Caki2 (cell line): ENCODE results near the gene ACTL7B. TPM values are rescaled to one million over a fixed set of nuclear protein-coding genes. Genes with fewer than 3 reads are reported as not detected.
A peak's percentile ranks its signal among the peaks of the same experiment; 100 is the strongest.
"Not testable (repeated sequence)": the region's sequence is repeated elsewhere in the genome, so short reads cannot be mapped to it uniquely, and the experiment has no call there.

ENCODE experiments used
- DNase-seq: peaks from one replicate; pipeline ENCODE4 v3.0.0-alpha.2; 2015; ENCODE audit warnings: low read depth
- in situ Hi-C: cut with HindIII; loops from 2 replicates; pipeline ENCODE4 v1.10.0; 2016; ENCODE audit warnings: low sequenced_read_pairs, low pct_unique_long_range_greater_than_20kb, mixed read lengths
- total RNA-seq: library from RNA; depleted of rRNA; stranded (reverse); fragments of >200 nt; shearing (Covaris generic); gene quantifications from 2 replicates; pipeline ENCODE4 v1.2.3, GENCODE V29; 2014; ENCODE audit warnings: low replicate concordance; rRNA removed

The ACTL7B gene, protein sequence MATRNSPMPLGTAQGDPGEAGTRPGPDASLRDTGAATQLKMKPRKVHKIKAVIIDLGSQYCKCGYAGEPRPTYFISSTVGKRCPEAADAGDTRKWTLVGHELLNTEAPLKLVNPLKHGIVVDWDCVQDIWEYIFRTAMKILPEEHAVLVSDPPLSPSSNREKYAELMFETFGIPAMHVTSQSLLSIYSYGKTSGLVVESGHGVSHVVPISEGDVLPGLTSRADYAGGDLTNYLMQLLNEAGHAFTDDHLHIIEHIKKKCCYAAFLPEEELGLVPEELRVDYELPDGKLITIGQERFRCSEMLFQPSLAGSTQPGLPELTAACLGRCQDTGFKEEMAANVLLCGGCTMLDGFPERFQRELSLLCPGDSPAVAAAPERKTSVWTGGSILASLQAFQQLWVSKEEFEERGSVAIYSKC
- not detected in 2 replicates for total RNA-seq

DNA sequence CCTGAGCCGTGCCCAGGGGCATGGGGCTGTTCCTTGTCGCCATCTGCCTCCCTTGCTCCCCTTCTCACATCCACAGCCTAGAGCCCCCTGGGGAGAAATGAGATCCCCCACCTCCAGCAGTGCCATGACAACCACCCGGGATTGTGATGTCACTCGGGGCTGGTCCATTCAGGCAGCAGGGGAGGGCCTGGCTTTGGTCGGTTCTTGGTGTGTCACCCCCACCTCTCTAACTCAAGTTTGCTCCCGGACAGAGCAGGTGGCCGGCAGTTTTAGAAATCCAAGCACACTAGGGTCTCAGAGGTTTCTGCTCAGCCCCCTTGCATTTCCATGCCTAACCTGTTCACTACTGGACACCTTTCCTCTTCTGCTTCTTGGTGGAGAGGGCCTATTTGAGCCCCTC is at the start of gene ACTL7B:
Gene ACTL7B, minus strand, starts transcription at position 99 of the 400 bp plus-strand sequence. Its CDS starts 56 bp downstream, at position 43.
- in situ Hi-C loops, result no loop called here
- no peak for DNase-seq

DNA sequence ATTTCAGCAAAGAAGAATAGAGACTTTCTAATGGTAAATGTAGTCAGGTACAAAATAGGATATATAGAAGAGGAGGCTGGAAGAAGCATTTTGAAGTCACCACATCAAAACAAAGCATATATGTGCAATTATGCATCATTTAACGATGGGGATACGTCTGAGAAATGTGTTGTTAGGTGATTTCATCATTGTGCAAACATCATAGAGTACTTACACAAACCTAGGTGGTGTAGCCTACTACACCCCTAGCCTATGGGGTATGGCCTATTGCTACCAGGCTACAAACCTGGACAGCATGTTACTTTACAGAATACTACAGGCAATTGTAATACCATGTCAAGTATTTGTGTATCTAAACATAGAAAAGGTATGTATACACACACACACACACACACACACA is 49.7 kb upstream of the ACTL7B start:
- in situ Hi-C loops, result no loop called here

DNA sequence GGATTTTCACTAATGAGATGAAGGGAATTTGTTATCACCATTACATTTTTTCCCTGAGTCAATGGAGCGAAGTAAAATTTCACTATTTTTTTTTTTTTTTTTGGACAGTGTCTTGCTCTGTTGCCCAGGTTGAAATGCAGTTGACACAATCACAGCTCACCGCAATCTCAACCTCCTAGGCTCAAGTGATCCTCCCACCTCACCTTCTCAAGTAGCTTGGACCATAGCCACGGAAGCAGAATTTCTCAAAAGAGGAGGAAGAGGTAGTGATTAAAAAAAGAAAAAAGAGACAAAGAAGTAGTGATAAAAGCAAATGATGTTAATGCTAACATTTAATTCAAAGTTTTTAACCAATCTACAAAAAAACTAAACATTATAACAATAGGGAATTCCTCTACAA is 48.4 kb upstream of the ACTL7B start:
- no peak for DNase-seq

More for the DNA sequence above, 49.7 kb upstream of the ACTL7B start:
- DNase-seq, result no peak

DNA sequence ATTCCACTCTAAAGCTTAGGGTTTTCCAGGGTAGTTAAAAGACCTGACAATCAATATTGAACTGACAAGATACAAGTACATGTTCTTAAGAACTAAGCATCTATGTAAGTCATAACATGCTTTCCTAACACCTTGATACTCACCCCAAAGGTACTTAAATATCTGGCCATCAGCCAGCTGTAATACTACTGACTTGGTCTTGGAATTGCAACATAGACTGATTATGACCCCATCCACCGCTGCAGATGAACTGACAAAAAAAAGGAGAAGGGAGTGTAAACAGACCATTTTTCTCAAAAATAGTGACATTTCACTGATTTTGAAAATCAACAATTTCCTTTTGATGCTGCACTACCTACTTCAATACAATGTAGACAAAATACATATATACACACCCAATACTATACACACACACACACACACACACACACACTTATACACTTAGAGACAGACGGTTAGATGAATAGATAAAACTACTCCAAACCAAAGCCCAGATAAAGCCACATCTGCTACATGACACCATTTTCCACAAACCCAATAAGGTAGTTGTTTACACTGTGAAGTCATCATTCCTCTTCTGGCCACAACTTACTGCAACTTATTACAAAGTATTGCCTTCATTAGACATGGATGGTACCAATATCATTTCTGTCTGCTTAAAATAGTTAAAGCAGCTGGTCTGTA is 47.8 kb upstream of the ACTL7B start:
- DNase-seq, result no peak
- in situ Hi-C loops, result no loop called here

More for the DNA sequence above, 48.4 kb upstream of the ACTL7B start:
- in situ Hi-C loops, result no loop called here

DNA sequence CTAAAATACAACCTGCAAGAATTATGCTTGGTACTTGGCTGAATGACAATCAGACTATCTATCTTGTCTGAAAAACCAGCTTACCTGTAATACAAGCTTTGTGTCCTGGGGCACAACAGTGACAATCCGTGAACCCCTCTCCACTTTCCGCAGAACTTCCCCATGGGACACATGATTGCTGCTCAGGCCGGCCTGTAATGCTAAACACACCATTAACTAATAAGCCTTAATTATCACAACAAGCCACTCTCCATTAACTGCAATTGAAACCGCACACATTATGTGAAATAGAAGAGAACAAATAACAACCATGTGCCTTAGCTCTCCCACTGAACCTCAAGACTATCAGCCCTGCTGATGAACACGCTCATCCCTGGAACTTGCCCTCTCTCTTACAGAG is 44.4 kb upstream of the ACTL7B start:
- DNase-seq, result no peak
- in situ Hi-C loops, result no loop called here

DNA sequence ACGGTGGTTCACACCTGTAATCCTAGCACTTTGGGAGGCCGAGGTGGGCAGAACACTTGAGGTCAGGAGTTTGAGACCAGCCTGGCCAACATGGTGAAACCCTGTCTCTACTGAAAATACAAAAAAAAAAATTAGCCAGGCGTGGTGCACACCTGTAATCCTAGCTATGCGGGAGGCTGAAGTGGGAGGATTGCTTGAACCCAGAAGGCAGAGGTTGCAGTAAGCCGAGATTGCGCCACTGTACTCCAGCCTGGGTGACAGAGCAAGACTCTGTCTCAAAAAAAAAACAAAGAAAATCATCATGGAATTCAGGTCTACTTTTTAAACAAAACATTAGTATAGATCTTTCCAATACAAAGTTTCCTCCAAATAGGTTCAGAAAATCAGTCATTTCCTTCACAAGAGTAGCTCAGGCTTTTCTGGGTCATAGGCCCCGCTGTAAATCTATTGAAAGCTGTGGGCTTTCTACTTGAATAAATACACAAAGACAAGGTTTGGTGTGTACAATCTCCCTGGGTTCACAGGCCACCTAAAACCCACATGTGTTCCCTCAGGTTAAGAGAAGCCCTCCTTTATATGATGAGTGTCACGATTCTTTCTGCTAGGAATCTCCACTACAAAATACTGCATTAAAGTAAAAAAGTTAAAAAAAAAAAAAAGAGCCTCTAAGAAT is 43.4 kb upstream of the ACTL7B start:
- in situ Hi-C loops, DNase-seq: not testable (repeated sequence)

DNA sequence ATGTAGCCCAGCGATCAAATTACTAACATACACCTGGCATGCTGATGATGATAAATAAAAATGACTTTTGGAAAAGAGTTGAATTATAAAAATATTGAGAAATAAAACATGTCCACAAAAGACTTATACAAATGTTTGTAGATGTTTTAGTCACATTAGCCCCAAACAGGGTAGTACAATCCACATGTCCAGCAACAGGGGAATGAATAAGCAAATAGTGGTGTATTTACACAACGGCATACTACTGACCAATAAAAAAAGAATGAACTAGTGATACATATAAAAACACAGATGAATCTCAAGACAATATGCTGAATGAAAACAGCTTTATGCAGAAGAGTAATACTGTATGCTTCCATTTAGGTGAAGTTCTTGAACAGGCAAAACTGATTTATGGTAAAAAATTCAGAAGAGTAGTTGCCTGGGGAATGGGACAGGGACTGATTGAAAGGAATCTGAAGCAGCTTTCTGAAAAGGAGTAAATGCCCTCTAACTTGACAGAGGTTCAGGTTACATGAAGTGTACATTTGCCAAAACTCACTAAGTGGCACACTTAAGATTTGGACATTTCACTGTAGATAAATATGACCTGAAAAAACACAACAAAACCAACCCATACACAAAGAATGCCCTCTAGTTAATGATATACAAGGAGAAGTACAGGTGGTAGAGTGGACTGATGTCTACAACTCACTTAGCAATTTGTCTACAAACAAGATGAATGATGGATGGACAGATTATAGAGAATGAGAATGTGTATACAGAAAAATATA is 41.7 kb upstream of the ACTL7B start:
- no peak for DNase-seq
- in situ Hi-C loops, result no loop called here

DNA sequence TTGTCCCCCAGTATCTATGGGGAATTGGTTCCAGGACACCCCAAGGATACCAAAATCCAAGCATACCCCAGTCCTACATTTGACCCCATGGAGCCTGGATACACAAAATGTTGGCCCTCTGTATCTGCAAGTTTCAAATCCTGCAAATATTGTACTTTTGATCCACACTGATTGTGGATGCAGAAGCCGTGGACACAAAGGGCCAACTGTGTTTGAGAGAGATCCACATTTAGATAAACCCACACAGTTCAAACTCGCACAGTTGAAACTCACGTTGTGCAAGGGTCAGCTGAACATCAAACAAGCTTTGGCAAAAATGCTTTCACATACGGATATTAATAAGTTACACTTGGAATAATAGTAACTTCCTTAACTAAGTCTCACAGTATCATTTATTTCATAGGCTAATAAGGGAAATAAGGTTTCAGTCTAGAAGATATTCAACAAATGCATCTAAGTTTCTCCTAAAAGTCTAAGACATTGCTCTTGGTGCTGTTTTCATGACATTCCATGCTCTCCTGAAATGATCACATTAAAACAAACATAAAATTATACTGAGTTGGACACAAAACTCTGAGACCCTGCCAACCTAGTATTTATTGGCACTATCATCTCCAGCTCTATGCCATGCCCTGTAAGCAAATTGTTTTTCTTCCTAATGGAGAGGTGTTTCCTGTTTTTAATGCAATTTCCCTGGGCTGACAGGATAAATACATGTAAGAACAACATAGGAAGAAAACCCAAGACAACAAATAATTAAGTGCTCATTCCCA is 38.6 kb upstream of the ACTL7B start:
- no peak for DNase-seq
- in situ Hi-C loops, result no loop called here

DNA sequence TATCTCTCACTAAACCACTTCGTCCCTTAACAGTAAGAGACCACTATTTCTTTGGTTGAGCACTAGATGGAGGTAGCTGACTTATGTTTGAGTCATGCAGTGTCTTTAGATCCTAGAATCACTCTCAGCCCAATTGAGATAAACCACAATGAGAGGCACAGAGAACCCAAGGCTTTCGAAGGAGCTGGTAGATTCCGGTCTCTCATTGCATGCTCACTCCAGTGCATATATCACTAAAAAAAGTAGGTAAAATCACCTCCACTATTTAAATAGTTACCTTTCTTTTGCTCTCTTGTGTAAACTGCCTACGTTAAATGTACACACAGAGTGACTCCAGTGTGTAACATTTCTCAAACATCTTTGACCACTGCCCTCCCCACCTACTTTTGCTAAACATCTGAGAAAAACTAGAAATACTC is 33.9 kb upstream of the ACTL7B start:
- in situ Hi-C loops, result no loop called here
- peak; percentile 6 for DNase-seq

DNA sequence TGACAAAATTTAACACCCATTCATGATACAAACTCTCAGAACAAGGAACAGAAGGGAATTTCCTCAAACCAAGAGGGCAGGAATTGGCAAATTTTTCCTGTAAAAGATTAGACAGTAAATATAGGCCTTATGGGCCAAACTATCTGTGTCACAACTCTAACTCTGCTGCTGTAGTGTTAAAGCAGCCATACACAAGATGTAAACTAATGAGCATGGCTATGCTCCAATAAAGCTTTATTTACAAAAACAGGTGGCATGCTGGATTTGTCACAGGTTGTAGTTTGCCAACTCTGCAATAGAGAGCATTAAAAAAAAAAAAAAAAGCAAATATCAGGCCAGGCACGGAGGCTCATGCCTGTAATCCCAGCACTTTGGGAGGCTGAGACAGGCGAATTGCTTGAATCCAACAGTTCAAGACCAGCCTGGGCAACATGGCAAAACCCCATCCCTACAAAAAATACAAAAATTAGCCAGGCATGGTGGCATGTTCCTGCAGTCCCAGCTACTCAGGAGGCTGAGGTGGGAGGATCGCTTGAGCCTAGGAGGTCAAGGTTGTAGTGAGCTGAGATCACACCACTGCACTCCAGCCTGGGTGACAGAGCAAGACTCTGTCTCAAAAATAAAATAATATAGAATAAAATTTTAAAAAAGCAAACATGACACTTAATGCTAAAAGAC is 30.9 kb upstream of the ACTL7B start:
- in situ Hi-C loops, DNase-seq: not testable (repeated sequence)

DNA sequence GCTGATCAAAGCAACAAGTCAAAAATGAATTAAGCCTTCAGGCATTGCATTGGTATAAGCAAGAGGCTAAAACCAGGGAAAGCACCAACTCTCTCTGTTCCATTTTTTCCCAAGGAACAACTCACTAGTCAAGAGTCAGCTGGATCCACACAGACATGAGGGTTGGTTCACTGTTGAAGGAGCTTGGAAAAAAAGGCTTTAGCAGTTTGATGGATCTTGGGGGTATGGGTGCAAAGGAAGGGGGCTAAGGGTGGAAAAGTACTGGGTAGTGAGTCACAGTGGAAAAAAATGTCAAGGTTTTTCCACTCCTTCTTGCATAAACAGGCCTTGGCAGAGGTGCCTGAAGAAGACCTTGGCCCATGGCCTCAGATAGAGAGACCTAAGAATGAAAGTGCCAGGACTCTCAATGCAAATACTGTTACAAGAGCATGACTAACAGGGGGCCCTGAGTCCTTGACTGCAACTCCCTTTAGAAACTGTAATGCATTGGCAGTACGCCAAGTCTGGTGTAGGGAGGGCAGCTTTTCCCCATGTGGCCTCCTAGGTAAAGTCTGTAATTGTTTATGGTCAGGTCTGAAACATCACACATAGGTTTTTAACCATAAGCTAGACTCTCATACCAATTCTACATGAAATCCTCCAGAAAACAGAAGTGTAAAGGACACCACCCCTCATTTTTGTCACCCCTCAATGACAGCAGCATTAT is 30.0 kb upstream of the ACTL7B start:
- in situ Hi-C loops, result no loop called here
- peak; percentile 38 for DNase-seq

DNA sequence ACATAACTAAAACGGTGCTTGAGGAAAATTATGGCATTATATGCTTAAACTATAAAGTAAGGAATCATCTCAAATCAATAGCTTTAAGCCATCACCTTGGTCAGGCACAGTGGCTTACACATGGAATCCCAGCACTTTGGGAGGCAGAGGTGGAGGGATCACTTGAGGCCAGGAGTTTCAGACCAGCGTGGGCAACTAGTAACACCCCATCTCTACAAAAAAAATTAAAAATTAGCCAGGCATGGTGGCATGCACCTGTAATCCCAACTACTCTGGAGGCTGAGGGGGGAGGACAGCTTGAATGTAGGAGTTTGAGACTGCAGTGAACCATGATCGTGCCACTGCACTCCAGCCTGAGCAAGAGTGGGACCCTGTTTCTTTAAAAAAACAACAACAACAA is 28.9 kb upstream of the ACTL7B start:
- DNase-seq, result no peak
- in situ Hi-C loops, result no loop called here

DNA sequence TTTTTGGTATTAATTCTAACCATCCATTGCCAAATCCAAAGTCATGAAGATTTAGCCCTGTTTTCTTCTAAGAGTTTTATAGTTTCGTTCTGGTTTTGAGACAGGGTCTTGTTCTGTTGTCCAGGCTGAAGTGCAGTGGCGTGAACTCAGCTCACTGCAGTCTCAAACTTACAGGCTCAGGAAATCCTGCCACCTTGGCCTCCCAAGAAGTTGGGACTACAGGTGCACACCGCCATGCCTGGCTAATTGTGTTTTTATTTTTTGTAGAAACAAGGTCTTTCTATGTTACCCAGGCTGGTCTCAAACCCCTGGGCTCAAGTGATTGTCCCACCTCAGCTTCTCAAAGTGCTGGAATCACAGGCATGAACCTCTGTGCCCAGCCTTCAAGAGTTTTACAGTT is 27.3 kb upstream of the ACTL7B start:
- in situ Hi-C loops, result no loop called here
- no peak for DNase-seq

DNA sequence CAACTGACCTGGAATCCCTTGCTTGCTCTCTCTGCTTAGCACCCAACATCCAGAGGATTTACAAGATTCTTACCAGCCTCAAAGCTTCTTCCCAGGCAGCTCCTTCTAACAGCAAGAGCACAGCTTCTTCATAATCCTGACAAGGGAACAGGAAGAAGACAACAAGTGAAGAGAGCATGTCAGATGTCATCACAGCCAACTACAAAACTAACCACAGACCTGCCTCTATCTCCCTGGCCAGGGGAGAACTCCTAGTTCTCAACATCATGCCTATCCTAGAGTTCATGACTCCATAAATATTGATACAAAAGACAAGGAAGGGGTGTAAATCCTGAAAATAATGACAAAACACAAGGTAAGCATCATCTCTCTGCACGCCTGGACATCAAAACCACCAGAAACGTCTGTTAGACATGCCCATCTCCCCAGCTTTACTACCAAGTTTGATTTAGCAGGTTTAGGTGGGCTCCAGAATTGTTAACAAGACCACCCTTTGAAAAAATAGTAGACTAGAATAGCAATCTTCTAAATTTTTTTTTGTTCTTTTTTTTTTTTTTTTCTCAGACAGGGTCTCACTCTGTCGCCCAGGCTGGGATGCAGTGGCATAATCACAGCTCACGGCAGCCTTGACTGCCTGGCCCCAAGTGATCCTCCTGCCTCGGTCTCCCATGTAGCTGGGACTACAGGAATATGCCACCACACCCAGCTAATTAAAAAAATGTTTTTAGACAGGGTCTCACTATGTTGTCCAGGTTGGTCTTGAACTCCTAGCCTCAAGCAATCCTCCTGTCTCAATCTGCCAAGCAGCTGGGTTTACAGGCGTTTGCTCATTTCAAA is 26.5 kb upstream of the ACTL7B start:
- no peak for DNase-seq
- in situ Hi-C loops, result no loop called here

DNA sequence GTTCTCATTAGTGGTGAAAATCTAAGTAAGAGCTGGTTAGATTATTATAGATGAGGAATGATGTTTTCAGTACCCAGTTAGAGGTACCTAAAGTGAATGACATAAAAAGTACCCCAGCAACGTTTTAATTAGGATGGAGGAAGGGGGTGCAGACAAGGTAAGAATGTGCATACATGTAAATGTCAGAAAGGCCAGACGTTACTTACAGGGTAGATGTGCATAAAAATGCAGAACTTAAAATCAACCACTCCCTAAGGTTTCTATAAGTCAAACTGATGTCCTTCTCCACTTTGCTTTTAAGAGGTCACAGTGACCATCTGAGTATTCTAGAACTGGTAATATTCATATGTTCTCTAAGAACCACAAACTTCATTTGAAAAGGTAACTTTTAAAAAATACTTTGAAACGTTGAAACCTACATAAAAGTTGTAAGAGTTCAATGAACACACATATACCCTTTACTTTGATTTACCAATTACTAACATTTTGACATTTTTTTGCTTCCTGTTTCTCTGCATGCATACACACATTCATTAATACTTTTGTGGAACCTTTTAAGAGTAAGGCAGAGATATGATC is 25.0 kb upstream of the ACTL7B start:
- no peak for DNase-seq
- in situ Hi-C loops, result no loop called here
